GM23338 (cell line): Measurements from ENCODE around the gene EXOSC5. TPM values are rescaled to one million over a fixed set of nuclear protein-coding genes. Genes with fewer than 3 reads are reported as not detected.

Experiments
- ATAC-seq: fragments of 200-7000 bp; cut with Tn5 transposase; 3 replicates; pipeline ENCODE4 v1.9.1; 2020
- DNase-seq: peaks from one replicate; pipeline ENCODE4 v3.0.0-alpha.2; 2015; ENCODE audit warnings: low spot score
- H2AFZ ChIP-seq: fragments of 200-600 bp; sonication (generic); 2 replicates; pipeline ENCODE4 v1.8.0; 2016; ENCODE audit warnings: antibody characterized with exemption, mild to moderate bottlenecking, moderate library complexity
- H3F3A ChIP-seq: fragments of 200-600 bp; sonication (generic); replicated peaks from 2 replicates; pipeline ENCODE4 v1.8.0; 2017; ENCODE audit warnings: antibody characterized with exemption, mixed run types, low read depth
- H3K27ac ChIP-seq: fragments of 200-600 bp; sonication (generic); 2 replicates; pipeline ENCODE4 v1.6.1; 2016; ENCODE audit warnings: low read depth
- H3K27me3 ChIP-seq: fragments of 200-600 bp; sonication (generic); 2 replicates; pipeline ENCODE4 v1.8.0; 2016; ENCODE audit warnings: mild to moderate bottlenecking, mixed run types, moderate library complexity; ENCODE audit not compliant: insufficient read depth
- H3K36me3 ChIP-seq: fragments of 200-600 bp; sonication (generic); 2 replicates; pipeline ENCODE4 v1.8.0; 2016; ENCODE audit warnings: mild to moderate bottlenecking; ENCODE audit not compliant: insufficient read depth
- H3K4me1 ChIP-seq: fragments of 200-600 bp; sonication (generic); 2 replicates; pipeline ENCODE4 v1.8.0; 2016; ENCODE audit warnings: mild to moderate bottlenecking, moderate library complexity; ENCODE audit not compliant: insufficient read depth
- H3K4me2 ChIP-seq: fragments of 200-600 bp; sonication (generic); 2 replicates; pipeline ENCODE4 v1.7.1; 2017; ENCODE audit warnings: mixed run types
- H3K4me3 ChIP-seq: fragments of 200-600 bp; sonication (generic); 2 replicates; pipeline ENCODE4 v1.6.1; 2016; ENCODE audit warnings: mixed run types
- H3K79me2 ChIP-seq: fragments of 200-600 bp; sonication (generic); replicated peaks from 2 replicates; pipeline ENCODE4 v1.8.0; 2017; ENCODE audit warnings: mild to moderate bottlenecking; ENCODE audit not compliant: insufficient read depth
- H3K9me2 ChIP-seq: fragments of 200-600 bp; sonication (generic); 2 replicates; pipeline ENCODE4 v1.8.0; 2017; ENCODE audit not compliant: insufficient read depth
- H4K20me1 ChIP-seq: fragments of 200-600 bp; sonication (generic); replicated peaks from 2 replicates; pipeline ENCODE4 v1.8.0; 2017; ENCODE audit warnings: mild to moderate bottlenecking; ENCODE audit not compliant: insufficient read depth
- H3K27ac Mint-ChIP-seq: 2 replicates; pipeline ENCODE4 v1.8.0; 2020; ENCODE audit warnings: inconsistent platforms, mild to moderate bottlenecking, moderate library complexity, mixed read lengths
- H3K27me3 Mint-ChIP-seq: 3 replicates; pipeline ENCODE4 v1.8.0; 2022; ENCODE audit warnings: low read depth, mild to moderate bottlenecking, moderate library complexity, mixed read lengths, inconsistent platforms; ENCODE audit not compliant: insufficient read depth, poor library complexity
- H3K36me3 Mint-ChIP-seq: 3 replicates; pipeline ENCODE4 v1.8.0; 2021; ENCODE audit warnings: low read depth, mild to moderate bottlenecking, inconsistent platforms, moderate library complexity, mixed read lengths
- H3K4me1 Mint-ChIP-seq: 3 replicates; pipeline ENCODE4 v1.8.0; 2020; ENCODE audit warnings: mild to moderate bottlenecking, inconsistent platforms, mixed read lengths
- H3K4me3 Mint-ChIP-seq: 3 replicates; pipeline ENCODE4 v1.8.0; 2021; ENCODE audit warnings: moderate library complexity, mild to moderate bottlenecking, inconsistent platforms, mixed read lengths
- H3K9me3 Mint-ChIP-seq: 3 replicates; pipeline ENCODE4 v1.8.0; 2020; ENCODE audit warnings: moderate library complexity, mild to moderate bottlenecking, inconsistent platforms, mixed read lengths
- CREB1 ChIP-seq: fragments of 250-450 bp; sonication (Bioruptor Pico); IDR thresholded peaks from 2 replicates; pipeline ENCODE4 v1.5.0; 2020; ENCODE audit warnings: low read depth, mild to moderate bottlenecking, moderate library complexity
- CTCF ChIP-seq, 2 experiments: fragments of 200-600 bp in 1 of 2; sonication (generic) in 1 of 2; conservative IDR thresholded peaks; 2 replicates each; pipeline versions ENCODE4 v1.5.1 to v1.6.1; 2016 to 2017; ENCODE audit warnings: antibody characterized with exemption in 2 of 2, low read depth in 2 of 2, mild to moderate bottlenecking in 2 of 2, moderate library complexity in 1 of 2
- EZH2phosphoT487 ChIP-seq: fragments of 200-600 bp; sonication (generic); IDR thresholded peaks from one replicate; pipeline ENCODE4 v1.8.1; 2018; ENCODE audit warnings: antibody characterized with exemption; ENCODE audit not compliant: unreplicated experiment
- NANOG ChIP-seq: IDR thresholded peaks from 2 replicates; pipeline ENCODE4 v1.6.1; 2016; ENCODE audit warnings: antibody characterized with exemption, borderline replicate concordance
- POLR2AphosphoS5 ChIP-seq: IDR thresholded peaks from 2 replicates; pipeline ENCODE4 v1.6.1; 2016; ENCODE audit warnings: antibody characterized with exemption, low read depth
- STAT1 ChIP-seq: IDR thresholded peaks from one replicate; pipeline ENCODE4 v1.6.1; 2016; ENCODE audit warnings: antibody characterized with exemption; ENCODE audit not compliant: unreplicated experiment
- ZNF114 ChIP-seq: fragments of 250-450 bp; sonication (Bioruptor Pico); IDR thresholded peaks from 2 replicates; pipeline ENCODE4 v1.5.0; 2020; ENCODE audit warnings: mild to moderate bottlenecking, moderate library complexity
- ZNF462 ChIP-seq: fragments of 250-450 bp; sonication (Bioruptor Pico); IDR thresholded peaks from 2 replicates; pipeline ENCODE4 v1.5.0; 2020; ENCODE audit warnings: mild to moderate bottlenecking, moderate library complexity
- polyA plus RNA-seq: library from polyadenylated mRNA; unstranded; fragments of >200 nt; fragmentation: Nextera tagmentation; extraction: Ambion mirVana; gene quantifications from 2 replicates; pipeline ENCODE4 v1.2.1, GENCODE V29; 2016
- total RNA-seq: library from RNA; depleted of rRNA; stranded (reverse); fragments of >200 nt; shearing (Covaris generic); gene quantifications from 2 replicates; pipeline ENCODE4 v1.2.3, GENCODE V29; 2014

Gene EXOSC5
- total and polyA plus RNA-seq, 2 experiments from 2014 or later = 65.1 to 125 TPM

- TF ChIP-seq ZNF462 (CRISPR knock-in tag) (no peak), NANOG (no peak)
Measured at GRCh38 chr19:41402010-41402409, 4.9 kb upstream of the EXOSC5 start (continued).

GRCh38 chr19:41401483-41401882, 4.3 kb upstream of the EXOSC5 start:
- H3K9me3 Mint-ChIP-seq = no peaks in the 10 kb centered on the region
- Histone ChIP-seq H3K36me3 (no peaks in the 10 kb centered on the region), H3F3A (no peaks in the 10 kb centered on the region), H3K79me2 (peaks cover 20% of the 10 kb centered on the region), H2AFZ (no peak overlapping the region), H3K27me3 (no peaks in the 10 kb centered on the region), H3K4me3 (no peak overlapping the region), H4K20me1 (peaks cover 3% of the 10 kb centered on the region), H3K9me2 (no peaks in the 10 kb centered on the region), H3K4me2 (no peak overlapping the region), H3K27ac (no peak overlapping the region), H3K4me1 (peaks cover 5% of the 10 kb centered on the region; the same call in 1 of the 2 replicates)
- H3K27ac Mint-ChIP-seq = no peak overlapping the region
- peaks cover 5% of the 10 kb centered on the region for H3K27me3 Mint-ChIP-seq
- peaks cover 3% of the 10 kb centered on the region for H3K36me3 Mint-ChIP-seq
- ATAC-seq = no peak
- DNase-seq = no peak
- no peak overlapping the region for H3K4me3 Mint-ChIP-seq
- H3K4me1 Mint-ChIP-seq = peaks cover 10% of the 10 kb centered on the region
- TF ChIP-seq POLR2AphosphoS5 (no peak), ZNF114 (CRISPR knock-in tag) (no peak), CREB1 (CRISPR knock-in tag) (no peak), EZH2phosphoT487 (no peak), CTCF (conservative IDR thresholded peaks at IDR 0.05; ENCODE audit: low read depth in 2 of 2) (no peak), ZNF462 (CRISPR knock-in tag) (no peak), NANOG (no peak), STAT1 (no peak)
